ENCODE measurements around the gene PIP4K2A.

The PIP4K2A gene

DNA sequence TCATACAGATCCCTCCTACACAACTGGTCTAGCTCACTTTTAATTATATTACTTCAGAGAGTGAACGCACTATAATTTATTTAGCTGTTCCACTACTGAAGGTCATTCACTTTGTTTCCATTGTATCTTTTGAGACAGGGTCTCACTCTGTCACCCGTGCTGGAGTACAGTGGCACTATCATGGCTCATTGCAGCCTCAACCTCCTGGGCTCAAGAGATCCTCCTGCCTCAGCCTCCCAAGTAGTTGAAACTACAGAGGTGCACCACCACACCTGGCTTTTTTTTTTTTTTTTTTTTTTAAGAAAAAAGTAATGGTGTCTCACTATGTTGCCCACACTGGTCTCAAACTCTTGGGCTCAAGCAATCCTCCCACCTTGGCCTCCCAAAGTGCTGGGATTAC is 49.0 kb downstream of the PIP4K2A start:
- no peak for DNase-seq

- no peak for DNase-seq
These were observed 51.5 kb downstream of the PIP4K2A start for GRCh38 chr10:22662733-22663330.

DNA sequence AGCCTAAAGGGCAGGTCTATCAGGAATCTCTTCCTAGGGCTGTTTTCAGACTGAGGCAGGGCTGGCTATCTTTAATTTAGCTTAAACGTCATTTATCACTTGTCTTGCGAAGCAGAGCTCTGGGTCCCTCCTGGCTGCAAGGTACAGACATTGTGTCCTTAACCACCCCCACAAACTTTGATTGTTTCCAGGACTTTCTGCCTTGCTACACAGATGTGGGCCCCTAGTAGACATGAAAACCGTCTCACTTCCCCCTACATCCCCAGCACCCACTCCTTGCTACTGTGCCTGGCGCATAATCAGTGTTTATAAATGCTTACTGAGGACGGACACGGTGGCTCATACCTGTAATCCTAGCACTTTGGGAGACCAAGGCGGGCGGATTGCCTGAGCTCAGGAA is 54.5 kb downstream of the PIP4K2A start:
- no peak for DNase-seq

GRCh38 chr10:22658745-22659410 is 55.5 kb downstream of the PIP4K2A start:
- DNase-seq: no peak

DNA sequence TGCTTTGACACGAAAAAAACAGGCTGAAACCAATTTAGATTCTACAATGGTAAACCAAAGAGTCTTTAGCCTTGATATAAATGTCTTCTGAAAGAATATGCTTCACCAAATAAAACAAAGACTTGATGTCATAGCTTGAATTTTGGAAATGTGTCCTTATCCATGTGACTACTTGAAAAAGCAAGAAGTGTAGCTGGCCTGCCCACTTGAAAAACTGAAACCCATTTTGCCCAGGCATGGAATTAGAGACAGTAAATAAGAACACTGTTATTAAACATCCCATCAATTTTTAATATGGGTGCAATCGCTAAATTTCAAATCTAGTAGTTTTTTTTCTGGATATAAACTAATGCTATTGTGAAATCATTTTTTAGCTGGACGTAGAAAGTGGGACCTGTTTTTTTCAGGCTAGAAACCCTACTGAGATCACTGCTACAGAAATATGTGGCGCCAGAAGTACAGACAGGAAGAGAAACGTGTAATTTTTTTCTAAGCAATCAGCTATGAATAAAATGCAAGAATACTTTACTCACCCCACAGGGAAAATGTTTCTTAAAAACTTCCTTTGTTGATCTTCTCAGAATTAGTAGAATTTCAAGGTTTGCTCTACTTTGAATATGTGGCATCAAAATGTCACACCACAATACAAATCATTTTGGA is 56.7 kb downstream of the PIP4K2A start:
- no peak for DNase-seq

DNA sequence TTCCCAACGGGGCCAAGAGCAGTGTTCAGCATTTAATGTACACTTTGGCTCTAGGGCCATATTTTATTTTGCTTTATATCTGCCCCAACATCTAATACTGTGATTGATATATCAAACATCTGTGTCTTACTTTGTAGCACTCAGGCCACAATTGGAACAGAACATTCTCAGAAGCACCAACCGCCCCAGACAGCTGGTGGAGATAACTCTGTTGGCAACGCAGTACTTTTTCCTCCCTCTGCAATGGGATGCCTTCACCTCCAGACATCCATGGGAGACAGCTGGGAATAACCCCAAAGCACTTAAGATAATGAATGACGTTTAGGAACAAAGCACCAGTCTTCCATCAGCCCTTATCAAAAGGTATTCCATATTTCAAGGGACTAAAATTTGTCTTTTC is 57.4 kb downstream of the PIP4K2A start:
- no peak for DNase-seq

- no peak for DNase-seq
These were observed 58.3 kb downstream of the PIP4K2A start for GRCh38 chr10:22656036-22656435.

GRCh38 chr10:22655312-22655981 is 58.9 kb downstream of the PIP4K2A start:
- no peak for DNase-seq

GRCh38 chr10:22652988-22653481 is 61.3 kb downstream of the PIP4K2A start:
- no peak for DNase-seq

GRCh38 chr10:22651276-22651980 is 63.0 kb downstream of the PIP4K2A start:
- no peak for DNase-seq

DNA sequence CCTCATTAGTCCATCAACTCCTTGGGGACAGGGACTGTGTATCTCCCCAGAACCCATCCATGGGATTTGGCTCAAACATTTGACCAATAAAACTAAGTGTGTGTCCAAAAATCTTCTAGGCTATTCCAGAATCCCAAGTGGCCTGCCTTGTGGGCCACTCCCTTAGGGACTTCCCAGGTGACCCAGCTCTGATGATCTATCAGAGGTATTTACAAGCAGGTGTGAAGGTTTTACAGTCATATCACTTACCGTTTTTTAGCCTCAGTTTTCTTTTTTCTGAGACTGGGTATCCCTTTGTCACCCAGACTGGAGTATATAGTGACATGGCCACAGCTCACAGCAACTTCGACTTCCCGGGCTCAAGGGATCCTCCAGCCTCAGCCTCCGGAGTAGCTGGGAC is 64.4 kb downstream of the PIP4K2A start:
- DNase-seq: no peak

DNA sequence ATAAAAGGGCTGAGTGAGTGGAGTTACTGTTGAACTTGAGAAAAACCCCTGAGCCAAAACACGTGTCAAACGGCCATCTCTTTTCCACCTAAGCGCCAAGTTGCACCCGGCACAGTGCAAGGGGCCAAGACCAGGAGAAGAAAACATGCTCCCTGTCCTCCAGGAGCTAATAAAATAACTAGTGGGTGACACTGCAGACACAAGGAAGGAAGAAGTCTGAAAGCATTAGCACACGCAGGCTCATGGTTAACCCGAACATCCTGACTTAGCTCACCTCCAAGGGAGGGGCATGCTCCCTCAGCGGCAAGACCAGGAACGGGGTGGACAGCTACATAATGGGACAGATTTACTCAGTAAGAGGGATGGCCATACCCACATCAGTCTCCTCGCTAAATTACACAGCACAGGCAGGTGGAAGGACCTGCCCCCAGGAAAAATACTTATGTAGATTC is 65.0 kb downstream of the PIP4K2A start:
- no peak for DNase-seq

GRCh38 chr10:22648547-22648961 is 65.8 kb downstream of the PIP4K2A start:
- no peak for DNase-seq

DNA sequence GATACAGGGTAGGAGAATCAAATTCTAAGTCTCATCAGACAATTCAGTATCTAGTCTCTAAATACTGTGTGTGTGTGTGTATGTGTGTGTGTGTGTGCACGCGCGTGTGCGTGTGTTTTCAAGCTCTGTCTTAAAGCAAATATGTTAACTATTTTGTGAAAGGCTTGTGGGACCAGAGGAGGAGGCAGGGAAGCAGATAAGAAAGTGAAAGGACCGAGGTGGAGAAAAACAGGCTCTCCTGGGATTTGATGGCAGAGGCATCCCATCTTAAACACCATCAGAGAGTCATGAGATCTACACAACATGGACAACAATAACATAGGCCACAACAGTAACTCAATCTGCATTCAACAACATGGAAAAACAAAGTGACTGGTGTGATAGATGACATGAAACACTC is 67.1 kb downstream of the PIP4K2A start:
- DNase-seq: no peak

DNA sequence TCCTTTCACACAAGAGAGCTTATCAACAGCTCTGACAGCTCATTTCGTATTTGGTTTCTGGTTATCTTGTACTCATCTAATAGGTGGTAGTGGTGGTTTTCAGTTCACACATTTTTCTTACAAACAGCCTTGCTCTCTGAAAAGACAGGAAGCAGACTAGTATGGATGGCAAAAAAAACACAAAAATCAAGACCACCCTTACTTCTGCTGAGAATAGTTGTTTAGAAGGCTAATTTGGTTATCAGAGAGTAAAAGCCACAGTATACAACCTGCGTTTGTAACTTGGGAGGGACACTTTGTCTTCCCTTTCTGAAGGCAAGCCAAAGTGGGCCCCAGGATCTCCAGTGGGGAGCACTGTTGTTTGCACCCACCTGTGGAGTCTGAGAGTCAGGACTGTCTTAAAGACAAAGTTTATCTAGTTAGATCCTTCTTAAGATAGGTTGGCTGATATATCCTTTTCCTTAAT is 68.0 kb downstream of the PIP4K2A start:
- DNase-seq: no peak

DNA sequence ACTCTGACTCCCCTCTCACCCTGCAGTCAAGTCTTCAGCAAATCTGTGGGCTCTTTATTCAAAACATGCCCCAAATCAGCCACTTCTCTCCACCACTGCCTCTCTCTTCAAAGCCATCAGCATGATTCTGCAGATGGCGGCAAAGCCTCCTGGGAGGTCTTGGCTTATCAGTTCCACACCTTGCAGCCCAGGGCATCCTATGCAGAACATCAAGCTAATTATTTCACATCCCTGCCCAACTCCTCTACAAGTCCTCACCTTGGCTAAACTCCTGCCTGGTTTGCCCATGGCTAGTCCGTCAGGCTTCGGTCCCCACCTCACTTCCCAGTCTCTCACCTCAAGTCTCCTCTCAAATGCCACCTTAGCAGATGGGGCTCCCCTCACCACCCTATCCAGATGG is 70.2 kb downstream of the PIP4K2A start:
- DNase-seq: no peak

- DNase-seq: no peak
These were observed 70.6 kb downstream of the PIP4K2A start for GRCh38 chr10:22643775-22644174.

GRCh38 chr10:22643116-22643515 is 71.3 kb downstream of the PIP4K2A start:
- no peak for DNase-seq

GRCh38 chr10:22641743-22642142 is 72.6 kb downstream of the PIP4K2A start:
- no peak for DNase-seq

DNA sequence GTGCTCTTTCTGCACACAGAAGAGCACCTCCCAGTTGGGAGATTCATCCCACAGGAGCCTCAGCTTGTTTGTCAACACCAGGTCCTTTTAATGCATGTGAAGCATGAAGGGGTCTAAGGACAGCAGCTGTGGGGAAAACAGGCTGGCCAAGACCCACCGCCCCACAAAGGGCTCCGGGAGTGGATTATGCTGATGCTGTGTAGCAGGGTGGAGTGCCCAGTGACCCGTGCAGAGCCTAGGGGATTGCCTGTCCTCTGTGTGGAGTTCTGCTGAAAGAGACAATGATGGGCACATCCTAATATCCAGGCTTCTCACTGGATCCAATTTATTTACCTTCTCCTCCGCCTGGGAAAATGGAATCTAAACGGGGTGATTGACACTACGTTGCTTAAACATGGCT is 74.0 kb downstream of the PIP4K2A start:
- no peak for DNase-seq

DNA sequence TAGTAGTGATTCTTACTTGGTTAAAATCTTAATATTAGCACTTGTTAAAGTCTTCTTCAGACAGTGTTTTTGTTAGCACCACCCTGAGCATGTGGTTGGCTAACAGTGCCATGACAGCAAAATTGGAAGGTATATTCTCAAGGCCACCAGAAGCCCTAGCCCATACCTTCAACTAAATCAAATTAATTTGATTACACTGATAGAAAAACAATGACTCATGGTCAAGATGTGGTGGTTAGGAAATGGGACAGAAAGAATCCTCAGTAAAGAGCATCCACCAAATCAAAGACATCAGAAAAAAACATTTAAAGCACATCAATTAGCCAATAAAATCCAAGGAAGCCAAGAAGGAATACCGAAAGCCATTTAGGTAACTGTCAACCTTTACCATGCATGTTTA is 75.5 kb downstream of the PIP4K2A start:
- DNase-seq: no peak

DNA sequence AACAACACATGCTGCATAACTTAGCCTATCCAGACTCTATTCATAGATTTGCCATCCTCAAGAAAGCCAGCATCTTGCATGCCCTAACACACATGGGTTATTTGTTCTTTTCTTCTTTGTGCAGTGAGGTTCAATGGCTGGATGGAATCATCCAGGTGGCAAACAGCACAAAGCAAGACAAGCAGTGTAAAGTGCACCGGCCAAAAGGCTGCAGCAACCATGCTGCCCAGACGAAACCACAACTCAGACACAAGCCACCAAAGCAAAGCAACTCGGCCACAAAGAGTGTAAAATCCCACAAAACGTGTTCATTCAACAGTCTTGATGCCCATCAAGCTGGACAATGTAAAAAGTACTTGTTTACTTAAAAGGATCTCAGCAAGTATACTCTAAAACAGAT is 76.9 kb downstream of the PIP4K2A start:
- no peak for DNase-seq

DNA sequence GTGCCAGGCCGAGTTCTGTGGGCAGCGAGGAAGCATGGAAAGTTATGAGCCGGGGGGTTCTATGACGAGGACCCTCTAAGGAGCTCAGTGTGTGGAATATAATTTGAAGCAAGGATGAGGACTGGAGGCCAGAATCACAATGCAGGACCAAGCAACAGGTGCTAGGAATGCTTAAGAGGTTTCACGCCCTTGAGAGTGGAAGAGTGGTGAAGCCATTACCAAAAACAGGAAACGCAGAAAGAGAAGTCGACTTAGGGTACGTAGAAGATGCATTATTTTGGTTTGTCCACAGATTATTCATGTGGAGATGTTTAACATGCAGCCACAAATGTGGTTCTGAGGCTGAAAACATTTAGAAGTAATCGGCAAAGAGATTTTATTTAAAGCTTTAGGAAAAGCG is 78.7 kb downstream of the PIP4K2A start:
- no peak for DNase-seq

Measured in C1 segment of cervical spinal cord (tissue), 14 donors.